ENCODE results near the gene DUSP18. TPM values are rescaled to one million over a fixed set of nuclear protein-coding genes. Genes with fewer than 3 reads are reported as not detected.

The DUSP18 gene
- polyA plus RNA-seq, 1 of the 3 experiments (the other 2 are of a cell fraction), result 11.7 TPM

DNA sequence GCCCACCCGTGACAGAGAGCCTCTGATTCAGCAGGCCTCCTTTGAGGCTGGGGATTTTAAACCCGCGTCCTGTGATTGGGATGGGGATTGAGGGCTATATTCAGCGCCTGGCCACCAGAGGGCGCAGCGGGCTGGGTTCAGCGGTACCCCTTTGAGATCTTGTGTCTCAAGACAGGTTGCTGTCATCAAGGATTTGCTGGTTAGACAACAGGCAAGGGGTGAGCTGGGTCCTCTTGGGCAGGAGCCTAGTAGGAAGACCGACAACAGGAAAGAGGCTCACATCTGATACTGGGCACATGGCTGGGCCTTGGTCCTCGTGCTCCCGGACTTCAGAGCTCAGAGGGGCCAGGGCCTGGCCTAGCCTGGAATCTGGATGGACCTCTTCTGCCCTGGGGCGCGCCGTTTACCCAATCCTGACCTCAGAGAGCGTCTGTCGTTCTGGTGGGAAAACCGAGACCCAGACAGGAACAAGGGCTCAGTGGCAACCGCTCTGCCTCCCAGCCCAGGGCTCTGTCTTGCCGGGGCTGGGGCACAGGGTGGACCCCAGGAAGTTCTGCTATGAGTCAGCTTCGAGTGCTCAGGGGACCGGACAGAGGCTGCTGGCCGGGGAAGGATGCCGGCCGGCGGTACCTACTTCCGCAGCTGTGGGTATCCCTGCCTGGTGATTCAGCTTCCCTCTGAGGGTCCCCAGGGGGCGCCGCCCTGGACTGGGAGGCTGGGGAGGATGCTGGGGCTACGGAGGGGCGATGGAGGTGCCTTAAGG lies 33.0 kb downstream of the DUSP18 start:
- Histone ChIP-seq H3K9me3 (no peaks in the 10 kb centered on the region), H4K20me1 (ENCODE audit: insufficient read depth) (no peaks in the 10 kb centered on the region), H3K79me2 (ENCODE audit: insufficient read depth) (peaks cover 39% of the 10 kb centered on the region), H2AFZ (ENCODE audit: low read depth) (peak overlapping the region; percentile 97), H3K4me3 (ENCODE audit: low read depth in 2 of 2, low read length in 1 of 2) (peak overlapping the region; percentile 65 to 78), H3K9ac (peak overlapping the region; percentile 61), H3K4me2 (peak overlapping the region; percentile 96), H3K27ac (ENCODE audit: low read depth in 2 of 2, low read length in 1 of 2) (peak overlapping the region; percentile 92 to 93), H3K27me3 (ENCODE audit: insufficient read depth) (no peaks in the 10 kb centered on the region), H3K4me1 (ENCODE audit: control insufficient read depth in 1 of 2, insufficient read depth in 2 of 2, low read depth in 1 of 2, low read length in 1 of 2) (peaks cover 18 to 27% of the 10 kb centered on the region in 2 experiments; a peak in 3 of 4 replicates), H3K9me2 (no peaks in the 10 kb centered on the region), H3F3A (replicated peaks; ENCODE audit: insufficient read depth) (peaks cover 9% of the 10 kb centered on the region), H3K36me3 (replicated peaks in 1 of 2; ENCODE audit: control insufficient read depth in 1 of 2, insufficient read depth in 2 of 2, low read length in 1 of 2) (peaks cover 0 to 3% of the 10 kb centered on the region in 2 experiments)
- ChIA-PET CTCF (interaction anchor here (0.5 to 6.3 kb wide), 66 partner anchors 9 to 578 kb away, joined by 3 to 162 read pairs (median 4); partner anchors contain the start of genes DUSP18, LIMK2, OSBP2 and TCN2), POLR2A (interaction anchor here (0.9 to 2.6 kb wide), 7 partner anchors 28 to 287 kb away, joined by 3 to 15 read pairs (median 6); partner anchors contain the start of genes OSBP2, PES1 and TCN2)
- 0% methylated on average over 11 of the region's 29 CpGs for WGBS (ENCODE audit: low lambda C conversion rate)
- DNase-seq, result peak; percentile 90
- TF ChIP-seq, protein P1, sequence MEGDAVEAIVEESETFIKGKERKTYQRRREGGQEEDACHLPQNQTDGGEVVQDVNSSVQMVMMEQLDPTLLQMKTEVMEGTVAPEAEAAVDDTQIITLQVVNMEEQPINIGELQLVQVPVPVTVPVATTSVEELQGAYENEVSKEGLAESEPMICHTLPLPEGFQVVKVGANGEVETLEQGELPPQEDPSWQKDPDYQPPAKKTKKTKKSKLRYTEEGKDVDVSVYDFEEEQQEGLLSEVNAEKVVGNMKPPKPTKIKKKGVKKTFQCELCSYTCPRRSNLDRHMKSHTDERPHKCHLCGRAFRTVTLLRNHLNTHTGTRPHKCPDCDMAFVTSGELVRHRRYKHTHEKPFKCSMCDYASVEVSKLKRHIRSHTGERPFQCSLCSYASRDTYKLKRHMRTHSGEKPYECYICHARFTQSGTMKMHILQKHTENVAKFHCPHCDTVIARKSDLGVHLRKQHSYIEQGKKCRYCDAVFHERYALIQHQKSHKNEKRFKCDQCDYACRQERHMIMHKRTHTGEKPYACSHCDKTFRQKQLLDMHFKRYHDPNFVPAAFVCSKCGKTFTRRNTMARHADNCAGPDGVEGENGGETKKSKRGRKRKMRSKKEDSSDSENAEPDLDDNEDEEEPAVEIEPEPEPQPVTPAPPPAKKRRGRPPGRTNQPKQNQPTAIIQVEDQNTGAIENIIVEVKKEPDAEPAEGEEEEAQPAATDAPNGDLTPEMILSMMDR (IDR thresholded peaks at IDR 0.05), result peak; percentile 93
- TF ChIP-seq NFIC (IDR thresholded peaks at IDR 0.05; ENCODE audit: borderline replicate concordance), result no peak
- TF ChIP-seq, protein P2, sequence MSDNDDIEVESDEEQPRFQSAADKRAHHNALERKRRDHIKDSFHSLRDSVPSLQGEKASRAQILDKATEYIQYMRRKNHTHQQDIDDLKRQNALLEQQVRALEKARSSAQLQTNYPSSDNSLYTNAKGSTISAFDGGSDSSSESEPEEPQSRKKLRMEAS (IDR thresholded peaks at IDR 0.05; ENCODE audit: low read depth), result peak; percentile 65
- TF ChIP-seq FOXM1 (IDR thresholded peaks at IDR 0.05; ENCODE audit: low read depth), result no peak
- TF ChIP-seq, protein P3, sequence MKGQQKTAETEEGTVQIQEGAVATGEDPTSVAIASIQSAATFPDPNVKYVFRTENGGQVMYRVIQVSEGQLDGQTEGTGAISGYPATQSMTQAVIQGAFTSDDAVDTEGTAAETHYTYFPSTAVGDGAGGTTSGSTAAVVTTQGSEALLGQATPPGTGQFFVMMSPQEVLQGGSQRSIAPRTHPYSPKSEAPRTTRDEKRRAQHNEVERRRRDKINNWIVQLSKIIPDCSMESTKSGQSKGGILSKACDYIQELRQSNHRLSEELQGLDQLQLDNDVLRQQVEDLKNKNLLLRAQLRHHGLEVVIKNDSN (IDR thresholded peaks at IDR 0.05; ENCODE audit: borderline replicate concordance, low read depth), result no peak
- no peak for TF ChIP-seq YY1 (IDR thresholded peaks at IDR 0.05; ENCODE audit: low read depth)
- TF ChIP-seq NRF1 (IDR thresholded peaks at IDR 0.05; ENCODE audit: low read depth, low read length), result no peak
- TF ChIP-seq, protein P4, sequence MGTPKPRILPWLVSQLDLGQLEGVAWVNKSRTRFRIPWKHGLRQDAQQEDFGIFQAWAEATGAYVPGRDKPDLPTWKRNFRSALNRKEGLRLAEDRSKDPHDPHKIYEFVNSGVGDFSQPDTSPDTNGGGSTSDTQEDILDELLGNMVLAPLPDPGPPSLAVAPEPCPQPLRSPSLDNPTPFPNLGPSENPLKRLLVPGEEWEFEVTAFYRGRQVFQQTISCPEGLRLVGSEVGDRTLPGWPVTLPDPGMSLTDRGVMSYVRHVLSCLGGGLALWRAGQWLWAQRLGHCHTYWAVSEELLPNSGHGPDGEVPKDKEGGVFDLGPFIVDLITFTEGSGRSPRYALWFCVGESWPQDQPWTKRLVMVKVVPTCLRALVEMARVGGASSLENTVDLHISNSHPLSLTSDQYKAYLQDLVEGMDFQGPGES (IDR thresholded peaks at IDR 0.05; ENCODE audit: low read depth, low read length), result no peak
- TF ChIP-seq, protein P5, sequence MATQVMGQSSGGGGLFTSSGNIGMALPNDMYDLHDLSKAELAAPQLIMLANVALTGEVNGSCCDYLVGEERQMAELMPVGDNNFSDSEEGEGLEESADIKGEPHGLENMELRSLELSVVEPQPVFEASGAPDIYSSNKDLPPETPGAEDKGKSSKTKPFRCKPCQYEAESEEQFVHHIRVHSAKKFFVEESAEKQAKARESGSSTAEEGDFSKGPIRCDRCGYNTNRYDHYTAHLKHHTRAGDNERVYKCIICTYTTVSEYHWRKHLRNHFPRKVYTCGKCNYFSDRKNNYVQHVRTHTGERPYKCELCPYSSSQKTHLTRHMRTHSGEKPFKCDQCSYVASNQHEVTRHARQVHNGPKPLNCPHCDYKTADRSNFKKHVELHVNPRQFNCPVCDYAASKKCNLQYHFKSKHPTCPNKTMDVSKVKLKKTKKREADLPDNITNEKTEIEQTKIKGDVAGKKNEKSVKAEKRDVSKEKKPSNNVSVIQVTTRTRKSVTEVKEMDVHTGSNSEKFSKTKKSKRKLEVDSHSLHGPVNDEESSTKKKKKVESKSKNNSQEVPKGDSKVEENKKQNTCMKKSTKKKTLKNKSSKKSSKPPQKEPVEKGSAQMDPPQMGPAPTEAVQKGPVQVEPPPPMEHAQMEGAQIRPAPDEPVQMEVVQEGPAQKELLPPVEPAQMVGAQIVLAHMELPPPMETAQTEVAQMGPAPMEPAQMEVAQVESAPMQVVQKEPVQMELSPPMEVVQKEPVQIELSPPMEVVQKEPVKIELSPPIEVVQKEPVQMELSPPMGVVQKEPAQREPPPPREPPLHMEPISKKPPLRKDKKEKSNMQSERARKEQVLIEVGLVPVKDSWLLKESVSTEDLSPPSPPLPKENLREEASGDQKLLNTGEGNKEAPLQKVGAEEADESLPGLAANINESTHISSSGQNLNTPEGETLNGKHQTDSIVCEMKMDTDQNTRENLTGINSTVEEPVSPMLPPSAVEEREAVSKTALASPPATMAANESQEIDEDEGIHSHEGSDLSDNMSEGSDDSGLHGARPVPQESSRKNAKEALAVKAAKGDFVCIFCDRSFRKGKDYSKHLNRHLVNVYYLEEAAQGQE (IDR thresholded peaks at IDR 0.05; ENCODE audit: low read depth, low read length), result no peak
- TF ChIP-seq TEAD4 (IDR thresholded peaks at IDR 0.05; ENCODE audit: borderline replicate concordance, insufficient read depth), result no peak
- peak; percentile 9 for TF ChIP-seq CHD2 (IDR thresholded peaks at IDR 0.05; ENCODE audit: low read length, partially characterized antibody)
- TF ChIP-seq EZH2phosphoT487 (IDR thresholded peaks at IDR 0.05; ENCODE audit: borderline replicate concordance, low read depth), result no peak
- no peak for TF ChIP-seq EP300 (IDR thresholded peaks at IDR 0.05; ENCODE audit: borderline replicate concordance in 1 of 2, low read depth in 1 of 2, low read length in 1 of 2)
- TF ChIP-seq JUND (IDR thresholded peaks at IDR 0.05), result peak; percentile 51; the same call in 1 of the 2 replicates
- no peak for TF ChIP-seq GATA2 (CRISPR knock-in tag; IDR thresholded peaks at IDR 0.05)
- TF ChIP-seq, protein P6, sequence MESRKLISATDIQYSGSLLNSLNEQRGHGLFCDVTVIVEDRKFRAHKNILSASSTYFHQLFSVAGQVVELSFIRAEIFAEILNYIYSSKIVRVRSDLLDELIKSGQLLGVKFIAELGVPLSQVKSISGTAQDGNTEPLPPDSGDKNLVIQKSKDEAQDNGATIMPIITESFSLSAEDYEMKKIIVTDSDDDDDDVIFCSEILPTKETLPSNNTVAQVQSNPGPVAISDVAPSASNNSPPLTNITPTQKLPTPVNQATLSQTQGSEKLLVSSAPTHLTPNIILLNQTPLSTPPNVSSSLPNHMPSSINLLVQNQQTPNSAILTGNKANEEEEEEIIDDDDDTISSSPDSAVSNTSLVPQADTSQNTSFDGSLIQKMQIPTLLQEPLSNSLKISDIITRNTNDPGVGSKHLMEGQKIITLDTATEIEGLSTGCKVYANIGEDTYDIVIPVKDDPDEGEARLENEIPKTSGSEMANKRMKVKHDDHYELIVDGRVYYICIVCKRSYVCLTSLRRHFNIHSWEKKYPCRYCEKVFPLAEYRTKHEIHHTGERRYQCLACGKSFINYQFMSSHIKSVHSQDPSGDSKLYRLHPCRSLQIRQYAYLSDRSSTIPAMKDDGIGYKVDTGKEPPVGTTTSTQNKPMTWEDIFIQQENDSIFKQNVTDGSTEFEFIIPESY (IDR thresholded peaks at IDR 0.05; ENCODE audit: borderline replicate concordance, low read depth), result no peak
- peak; percentile 91 for TF ChIP-seq RAD21 (IDR thresholded peaks at IDR 0.05; ENCODE audit: low read length)
- no peak for TF ChIP-seq MEF2A (IDR thresholded peaks at IDR 0.05; ENCODE audit: borderline replicate concordance, low read depth)
- no peak for TF ChIP-seq TCF12 (IDR thresholded peaks at IDR 0.05)
- TF ChIP-seq SMC3 (IDR thresholded peaks at IDR 0.05; ENCODE audit: low read depth, low read length), result peak; percentile 98
- TF ChIP-seq TAF1 (IDR thresholded peaks at IDR 0.05; ENCODE audit: borderline replicate concordance, low read depth, low read length), result no peak
- TF ChIP-seq MXI1 (IDR thresholded peaks at IDR 0.05; ENCODE audit: low read depth, low read length), result no peak
- TF ChIP-seq RCOR1 (IDR thresholded peaks at IDR 0.05; ENCODE audit: low read length), result no peak
